Gastrocnemius medialis (tissue), 4 donors: ENCODE results near the gene FAM171A1.

Experiments used
- CTCF ChIP-seq, 5 experiments: fragments of 450-650 bp in 3 of 5; fragments of 200-600 bp in 2 of 5; sonication (generic) in 2 of 5; IDR thresholded peaks in 4 of 5; conservative IDR thresholded peaks in 1 of 5; 1 replicate in 4 of 5; 2 replicates in 1 of 5; pipeline ENCODE4 v1.5.1; 2016 to 2019; ENCODE audit warnings: antibody characterized with exemption in 5 of 5, mild to moderate bottlenecking in 3 of 5, moderate library complexity in 3 of 5
- POLR2A ChIP-seq, 2 donors: fragments of 450-650 bp; IDR thresholded peaks; one replicate each; pipeline ENCODE4 v1.6.1; 2017; ENCODE audit warnings: antibody characterized with exemption in 2 of 2, mild to moderate bottlenecking in 2 of 2, moderate library complexity in 2 of 2

DNA sequence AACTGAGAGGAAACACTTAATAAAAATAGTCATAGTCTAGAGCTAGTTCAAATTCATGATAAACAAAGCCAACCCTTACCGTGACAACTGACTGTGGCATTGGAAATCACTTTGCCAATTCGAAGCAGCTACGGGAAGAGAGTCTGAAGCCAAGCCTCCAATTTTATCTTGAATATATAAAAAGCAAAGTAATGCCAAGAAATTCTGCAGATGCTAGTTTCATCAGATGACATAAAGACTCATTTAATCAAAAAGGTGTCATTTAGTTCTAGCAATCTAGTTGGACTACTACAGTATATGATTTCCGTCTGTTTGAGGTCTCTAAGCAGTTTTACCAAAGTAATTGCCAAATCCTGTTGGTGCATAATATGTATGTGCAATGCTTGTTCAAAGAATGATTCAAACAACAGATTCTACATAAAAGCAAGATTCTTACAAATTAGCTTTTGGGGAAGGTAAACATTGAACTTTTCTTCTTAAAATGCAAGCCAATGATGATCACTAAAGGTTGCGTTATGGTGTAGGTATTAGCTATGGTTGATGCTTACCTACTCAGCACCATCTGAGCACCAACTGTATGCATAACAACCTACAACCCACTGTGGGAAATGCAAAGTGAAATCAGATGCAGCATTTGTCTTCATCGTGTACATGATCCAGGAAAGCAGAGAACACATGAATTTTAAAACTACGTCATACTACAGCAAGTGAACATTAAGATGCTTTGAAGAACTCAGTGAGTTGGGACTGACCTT lies 2.8 kb downstream of the FAM171A1 start:
- TF ChIP-seq CTCF (IDR thresholded peaks at IDR 0.05 in 4 of 5, conservative IDR thresholded peaks at IDR 0.05 in 1 of 5): no peak
- TF ChIP-seq POLR2A (IDR thresholded peaks at IDR 0.05): no peak
